ENCODE data around the gene TSFM. TPM values are rescaled to one million over a fixed set of nuclear protein-coding genes. Genes with fewer than 3 reads are reported as not detected.

The TSFM gene
- total RNA-seq, 2 experiments from 2014 or later = 25.8 to 26.9 TPM

GRCh38 chr12:57781244-57781643 lies 1.3 kb upstream of the TSFM start:
- H3K4me3 ChIP-seq (ENCODE audit: low read length) = no peak overlapping the region

GRCh38 chr12:57781801-57782200 lies 786 bp upstream of the TSFM start:
- Histone ChIP-seq H3K36me3 (ENCODE audit: insufficient read depth, low read length) (peaks cover 16% of the 10 kb centered on the region), H3K27ac (ENCODE audit: low read depth in 1 of 2, low read length in 2 of 2) (peak overlapping the region; percentile 51 to 78), H3K9me3 (ENCODE audit: control insufficient read depth in 1 of 2, insufficient read depth in 1 of 2, low read length in 2 of 2) (no peaks in the 10 kb centered on the region), H3K4me3 (ENCODE audit: low read length) (no peak overlapping the region), H3K4me1 (ENCODE audit: insufficient read depth, low read length) (peaks cover 58% of the 10 kb centered on the region), H3K27me3 (ENCODE audit: control insufficient read depth in 1 of 2, insufficient read depth in 2 of 2, low read length in 2 of 2) (no peaks in the 10 kb centered on the region)
- peaks cover 47% of the 10 kb centered on the region for H3K4me1 Mint-ChIP-seq (ENCODE audit: low read depth)
- peak overlapping the region; percentile 100 for H3K4me3 Mint-ChIP-seq
- intact Hi-C loops (cut with DNase I, micrococcal nuclease) = loop anchor here (1.0 to 5.0 kb wide), 5 partner anchors 10 to 126 kb away; partner anchors contain the start of genes EEF1AKMT3 (in 1 of the 2) and METTL1 (in 1 of the 2)
- CTCF ChIA-PET = interaction anchor here (1.2 to 2.8 kb wide), 4 partner anchors 10 to 124 kb away, joined by 3 to 20 read pairs (median 4); partner anchors contain the start of genes EEF1AKMT3 and METTL1
- H3K27me3 Mint-ChIP-seq = no peaks in the 10 kb centered on the region
- no peak for TF ChIP-seq CTCF (IDR thresholded peaks at IDR 0.05)
- DNase-seq = peak in 1 of 14 experiments; percentile 22
- peak overlapping the region; percentile 100 for H3K27ac Mint-ChIP-seq
- no peak for ATAC-seq (ENCODE audit: poor library complexity)
- POLR2A ChIA-PET = interaction anchor here (0.9 to 2.8 kb wide), 14 partner anchors 10 to 159 kb away, joined by 3 to 15 read pairs (median 4); partner anchors contain the start of genes ATP23, CTDSP2, CYP27B1 and EEF1AKMT3
- H3K36me3 Mint-ChIP-seq (ENCODE audit: low read depth) = peaks cover 30% of the 10 kb centered on the region
- H3K9me3 Mint-ChIP-seq = no peaks in the 10 kb centered on the region

More at GRCh38 chr12:57781244-57781643, 1.3 kb upstream of the TSFM start:
- Histone ChIP-seq H3K27ac (ENCODE audit: low read depth in 1 of 2, low read length in 2 of 2) (peak overlapping the region; percentile 78 to 82), H3K36me3 (ENCODE audit: insufficient read depth, low read length) (peaks cover 11% of the 10 kb centered on the region), H3K9me3 (ENCODE audit: control insufficient read depth in 1 of 2, insufficient read depth in 1 of 2, low read length in 2 of 2) (no peaks in the 10 kb centered on the region), H3K4me1 (ENCODE audit: insufficient read depth, low read length) (peaks cover 58% of the 10 kb centered on the region), H3K27me3 (ENCODE audit: control insufficient read depth in 1 of 2, insufficient read depth in 2 of 2, low read length in 2 of 2) (no peaks in the 10 kb centered on the region)
- intact Hi-C loops (cut with DNase I, micrococcal nuclease) = loop anchor here in 1 of 2 experiments (5.0 kb wide), 1 partner anchor 126 kb away; no protein-coding TSS in a partner anchor
- no peak for TF ChIP-seq CTCF (IDR thresholded peaks at IDR 0.05)
- ATAC-seq (ENCODE audit: poor library complexity) = peak; percentile 11
- no peaks in the 10 kb centered on the region for H3K9me3 Mint-ChIP-seq
- H3K36me3 Mint-ChIP-seq (ENCODE audit: low read depth) = peaks cover 25% of the 10 kb centered on the region
- DNase-seq = peak in 4 of 14 experiments; percentile 17 to 62 (median 58)
- no peaks in the 10 kb centered on the region for H3K27me3 Mint-ChIP-seq
- peaks cover 47% of the 10 kb centered on the region for H3K4me1 Mint-ChIP-seq (ENCODE audit: low read depth)
- ChIA-PET CTCF (interaction anchor here (1.2 to 2.8 kb wide), 4 partner anchors 9 to 124 kb away, joined by 3 to 20 read pairs (median 4); partner anchors contain the start of genes EEF1AKMT3 and METTL1), POLR2A (interaction anchor here (0.9 to 2.8 kb wide), 14 partner anchors 9 to 160 kb away, joined by 3 to 15 read pairs (median 4); partner anchors contain the start of genes ATP23, CTDSP2, CYP27B1 and EEF1AKMT3)
- peak overlapping the region; percentile 100 for H3K4me3 Mint-ChIP-seq
- H3K27ac Mint-ChIP-seq = peak overlapping the region; percentile 100

- Histone ChIP-seq H3K36me3 (ENCODE audit: insufficient read depth, low read length) (peaks cover 20% of the 10 kb centered on the region), H3K4me1 (ENCODE audit: insufficient read depth, low read length) (peaks cover 58% of the 10 kb centered on the region), H3K27me3 (ENCODE audit: control insufficient read depth in 1 of 2, insufficient read depth in 2 of 2, low read length in 2 of 2) (no peaks in the 10 kb centered on the region), H3K9me3 (ENCODE audit: control insufficient read depth in 1 of 2, insufficient read depth in 1 of 2, low read length in 2 of 2) (no peaks in the 10 kb centered on the region), H3K27ac (ENCODE audit: low read depth in 1 of 2, low read length in 2 of 2) (peak overlapping the region; percentile 51 to 78), H3K4me3 (ENCODE audit: low read length) (peak overlapping the region; percentile 89)
- ChIA-PET CTCF (interaction anchor here (0.7 to 2.8 kb wide), 5 partner anchors 10 to 122 kb away, joined by 3 to 20 read pairs (median 5); partner anchors contain the start of genes EEF1AKMT3 and METTL1), POLR2A (interaction anchor here (1.0 to 2.8 kb wide), 13 partner anchors 9 to 159 kb away, joined by 3 to 15 read pairs (median 4); partner anchors contain the start of genes ATP23, CYP27B1, EEF1AKMT3 and METTL1)
- TF ChIP-seq CTCF (IDR thresholded peaks at IDR 0.05) = no peak
- Mint-ChIP-seq H3K9me3 (no peaks in the 10 kb centered on the region), H3K36me3 (ENCODE audit: low read depth) (peaks cover 34% of the 10 kb centered on the region), H3K4me1 (ENCODE audit: low read depth) (peaks cover 47% of the 10 kb centered on the region), H3K4me3 (peak overlapping the region; percentile 100), H3K27me3 (no peaks in the 10 kb centered on the region), H3K27ac (peak overlapping the region; percentile 100)
- intact Hi-C loops (cut with DNase I, micrococcal nuclease) = loop anchor here (1.0 to 5.0 kb wide), 5 partner anchors 10 to 125 kb away; partner anchors contain the start of genes EEF1AKMT3 (in 1 of the 2) and METTL1 (in 1 of the 2)
- no peak for DNase-seq
- peak; percentile 2 for ATAC-seq (ENCODE audit: poor library complexity)
Observed at GRCh38 chr12:57782243-57782607, 362 bp upstream of the TSFM start.

Measured in CD4-positive, alpha-beta T cell (primary cell).